Fibroblast of skin of left biceps (primary cell): Measurements from ENCODE around the gene LDLRAD4.
"Not testable (repeated sequence)": the region's sequence is repeated elsewhere in the genome, so short reads cannot be mapped to it uniquely, and the experiment has no call there.

ENCODE experiments used
- DNase-seq, 2 experiments: peaks; one replicate each; pipeline ENCODE4 v3.0.0-alpha.2; 2013; ENCODE audit warnings: low read depth in 2 of 2

LDLRAD4 gene

GRCh38 chr18:13246591-13246990, 28.0 kb downstream of the LDLRAD4 start:
- no peak for DNase-seq

DNA sequence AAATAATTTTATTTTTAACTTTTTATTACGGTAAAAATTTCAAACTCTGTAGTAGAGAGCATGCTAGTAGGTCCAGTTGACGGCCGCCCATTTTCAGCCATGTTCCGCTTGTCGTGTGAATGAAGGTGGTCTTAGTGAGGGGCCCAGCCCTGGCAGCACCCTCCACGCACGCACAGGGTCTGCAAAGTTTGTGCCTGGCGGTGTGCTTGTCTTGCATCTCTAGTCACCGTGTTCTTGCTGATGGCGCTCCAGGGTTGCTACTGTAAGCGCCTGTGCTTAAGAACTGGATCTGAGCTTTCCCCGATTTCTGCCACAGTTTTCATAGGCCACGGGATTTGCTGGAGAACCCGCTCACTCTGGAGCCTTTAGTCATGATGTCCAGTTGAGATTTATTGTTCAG, 28.9 kb downstream of the LDLRAD4 start:
- DNase-seq = no peak

DNA sequence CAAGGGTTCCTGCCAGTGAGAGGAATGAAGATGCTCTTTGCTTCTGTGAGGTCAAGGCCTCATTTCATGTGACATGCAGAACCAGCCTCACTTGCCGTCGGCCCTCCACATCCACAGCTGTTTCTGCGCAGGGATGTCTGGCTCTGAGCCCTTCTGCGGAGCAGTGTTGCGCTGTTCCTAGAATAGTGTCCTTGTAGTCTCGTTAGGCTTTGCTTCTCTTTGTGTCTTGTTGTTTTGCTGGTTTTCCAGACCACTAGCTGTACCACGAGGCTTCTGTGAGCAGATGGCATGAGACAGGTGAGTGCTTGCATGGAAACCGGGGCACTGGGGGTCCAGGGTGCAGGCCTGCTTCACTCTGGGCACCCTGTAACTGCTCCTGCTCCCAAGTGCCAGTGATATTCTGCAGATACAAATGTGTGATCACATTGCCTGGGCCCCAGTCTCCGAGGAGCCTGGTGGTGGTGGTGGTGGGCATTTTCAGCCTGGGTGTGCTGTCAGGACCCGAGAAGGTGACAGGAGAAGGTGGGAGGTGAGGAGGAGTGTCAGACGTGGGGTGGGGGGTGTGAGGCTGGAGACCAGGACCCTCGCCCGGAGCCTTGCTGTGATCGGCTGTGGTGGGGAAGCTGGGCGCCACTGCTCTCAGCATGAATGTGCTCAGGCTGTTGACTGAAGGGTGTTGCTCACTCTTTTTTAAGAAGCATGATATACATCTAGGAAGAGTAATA, 34.3 kb downstream of the LDLRAD4 start:
- no peak for DNase-seq

DNA sequence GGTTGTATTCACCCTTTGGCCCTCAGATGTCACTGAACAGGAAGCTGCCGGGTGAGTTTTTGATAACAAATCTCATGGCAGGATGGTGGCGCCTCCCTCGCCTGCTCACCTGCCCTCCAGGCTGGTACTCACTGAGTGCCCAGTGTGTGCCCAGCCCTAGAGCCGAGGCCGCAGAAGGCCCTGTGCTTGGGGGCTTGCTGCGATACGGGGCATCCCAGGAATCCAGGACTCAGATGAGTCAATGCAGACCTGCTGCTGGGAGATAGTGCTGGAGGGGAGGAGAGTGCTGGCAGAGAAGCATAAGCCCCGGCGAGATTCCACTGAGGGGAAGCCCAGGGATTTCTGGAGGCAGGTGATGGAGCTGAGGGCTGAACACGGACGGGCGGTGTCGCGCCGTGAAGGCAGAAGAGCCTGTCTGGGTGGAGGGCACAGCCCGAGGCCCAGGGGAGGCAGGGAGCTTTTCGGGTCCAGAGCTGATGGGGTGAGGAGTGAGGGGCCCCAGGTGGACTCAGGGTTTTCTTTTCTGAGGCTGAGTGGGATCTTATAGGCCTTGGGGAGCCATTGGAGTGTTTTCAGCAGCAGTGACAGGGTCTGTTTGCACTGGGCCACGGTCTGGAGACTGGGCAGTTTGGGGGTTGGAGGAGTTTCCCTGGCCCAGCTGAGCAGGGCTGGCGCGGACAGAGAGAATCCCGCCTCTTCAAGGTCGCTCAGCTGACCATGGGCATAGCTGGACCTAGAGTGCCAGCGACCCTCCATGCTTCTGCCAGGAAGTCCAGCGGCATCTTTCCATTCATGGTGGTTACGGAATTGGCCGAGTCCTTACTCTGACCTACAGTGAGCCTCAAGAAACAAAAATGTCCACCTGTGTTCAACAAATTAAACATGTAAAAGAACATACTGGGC, 35.5 kb downstream of the LDLRAD4 start:
- DNase-seq = no peak

- no peak for DNase-seq
These were observed 36.7 kb downstream of the LDLRAD4 start for GRCh38 chr18:13254971-13255927.

DNA sequence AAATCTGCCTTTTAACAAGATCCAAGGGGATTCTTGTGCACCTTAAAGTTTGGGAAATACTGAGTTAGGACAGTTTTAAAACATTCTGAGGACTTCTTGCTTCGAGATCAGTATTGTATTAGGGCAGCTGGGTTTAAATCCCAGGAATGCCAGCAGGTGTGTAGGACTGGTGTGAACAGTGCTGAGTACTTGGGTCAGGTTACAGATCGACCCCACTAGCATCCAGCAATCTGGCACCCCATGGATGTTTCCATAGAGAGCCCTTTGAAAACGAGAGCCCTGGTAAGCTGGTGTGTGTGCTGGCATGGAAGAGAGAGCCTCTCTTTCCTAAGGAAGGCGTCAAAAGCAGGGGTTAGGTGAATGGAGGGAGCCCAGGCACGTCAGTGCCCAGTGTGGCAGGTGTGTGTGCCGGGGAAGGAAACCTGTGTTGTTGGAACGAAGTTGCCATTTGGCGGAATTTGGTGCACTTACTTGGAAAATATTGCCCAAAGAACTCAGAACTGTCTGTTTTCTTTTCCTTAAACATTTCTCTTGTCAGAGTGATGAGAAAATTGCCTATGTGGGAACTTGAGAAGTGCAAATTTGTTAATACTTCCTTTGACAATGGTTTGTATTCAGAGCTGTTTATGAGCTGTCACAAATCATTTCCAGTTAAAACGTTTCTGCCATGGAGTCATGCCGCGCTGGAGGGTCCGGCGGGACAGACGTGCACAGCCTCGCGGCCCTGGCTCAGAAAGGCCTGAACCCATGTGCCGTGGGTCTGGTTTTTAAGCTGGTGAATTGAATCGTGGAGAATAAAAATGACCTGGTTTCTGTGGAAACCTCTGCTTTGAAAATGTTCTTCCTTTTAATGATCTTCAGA, 38.1 kb downstream of the LDLRAD4 start:
- DNase-seq = no peak

DNA sequence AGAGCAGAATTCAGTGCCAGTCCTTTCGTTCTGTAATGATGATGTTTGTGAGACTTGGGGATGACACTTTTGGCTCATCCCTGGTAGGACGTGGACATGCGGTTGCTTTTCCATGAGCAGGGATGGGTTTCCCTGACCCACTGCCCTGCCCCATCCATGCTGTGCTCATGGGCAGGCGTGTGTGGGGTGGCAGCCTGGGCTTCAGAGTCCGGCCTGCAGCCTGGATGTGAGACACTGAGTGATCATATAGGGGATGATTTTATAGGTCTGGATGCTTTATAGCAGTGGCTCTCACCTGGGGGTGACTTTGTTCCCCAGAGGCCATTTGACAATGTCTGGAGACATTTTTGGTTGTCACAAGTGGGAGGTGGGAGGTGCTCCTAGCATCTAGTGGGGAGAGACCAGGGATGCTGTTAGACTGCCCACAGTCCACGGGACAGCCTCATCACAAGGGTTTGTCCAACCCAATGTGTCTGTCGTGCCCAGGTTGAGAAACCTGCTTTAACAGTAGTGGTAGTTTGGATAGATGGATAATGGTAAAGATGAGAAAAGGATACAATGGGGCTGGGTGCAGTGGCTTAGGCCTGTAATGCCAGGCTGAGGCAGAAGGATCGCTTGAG, 38.9 kb downstream of the LDLRAD4 start:
- no peak for DNase-seq

GRCh38 chr18:13258921-13259320, 40.4 kb downstream of the LDLRAD4 start:
- DNase-seq = no peak

DNA sequence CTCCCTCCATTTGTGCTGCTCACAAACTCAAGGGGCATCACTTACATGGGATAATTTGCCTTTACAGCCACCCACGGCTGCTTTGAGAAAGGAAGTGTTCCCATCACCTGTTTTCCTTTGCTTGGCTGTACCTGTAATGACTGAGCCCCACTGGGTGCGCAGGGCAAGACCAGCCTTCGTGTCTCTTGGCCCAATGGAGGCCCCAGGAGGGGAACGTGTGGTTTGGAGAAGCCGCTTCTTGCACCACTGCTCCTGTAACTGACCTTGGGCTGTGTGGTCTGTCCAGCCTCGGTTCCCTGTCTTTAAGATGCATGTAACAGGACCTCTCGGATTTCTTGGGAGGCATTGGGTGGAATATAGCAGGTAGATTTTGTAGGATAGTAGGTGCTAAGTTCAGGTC, 41.1 kb downstream of the LDLRAD4 start:
- DNase-seq = no peak

DNA sequence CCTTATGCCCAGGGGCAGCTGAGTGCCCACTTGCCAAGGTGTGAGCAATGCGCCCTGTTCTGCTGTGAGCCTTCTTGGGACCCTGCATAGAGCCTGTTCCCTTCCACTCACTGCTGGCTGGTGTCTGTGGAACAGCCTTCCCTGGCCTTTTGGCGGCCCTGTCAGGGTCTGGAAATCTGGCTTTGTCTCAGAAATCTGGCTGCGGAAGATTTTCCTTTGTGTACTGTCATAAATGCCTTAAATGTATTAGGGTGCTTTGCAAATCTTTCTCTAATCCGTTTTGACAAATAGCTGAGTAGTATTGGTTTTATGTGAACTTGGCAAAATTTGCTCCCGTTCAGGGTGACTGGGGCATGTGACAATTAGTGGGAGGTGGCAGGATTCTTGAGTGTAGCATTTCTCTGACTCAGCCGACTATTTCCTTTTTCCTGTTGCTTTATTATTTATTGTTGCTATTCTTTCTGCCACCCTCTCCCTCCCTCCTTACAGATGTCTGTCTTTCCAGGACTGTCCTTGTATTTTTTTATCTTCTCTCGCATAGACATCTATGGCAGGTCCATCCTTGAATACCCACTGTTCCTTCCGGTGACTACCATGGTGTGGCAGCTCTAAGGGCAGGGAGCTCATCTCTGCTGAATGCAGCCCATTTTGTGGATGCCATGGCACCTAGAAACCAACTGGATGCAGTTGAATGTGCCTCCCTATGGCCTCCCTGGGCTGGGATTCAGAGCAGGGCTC, 41.8 kb downstream of the LDLRAD4 start:
- DNase-seq = no peak

DNA sequence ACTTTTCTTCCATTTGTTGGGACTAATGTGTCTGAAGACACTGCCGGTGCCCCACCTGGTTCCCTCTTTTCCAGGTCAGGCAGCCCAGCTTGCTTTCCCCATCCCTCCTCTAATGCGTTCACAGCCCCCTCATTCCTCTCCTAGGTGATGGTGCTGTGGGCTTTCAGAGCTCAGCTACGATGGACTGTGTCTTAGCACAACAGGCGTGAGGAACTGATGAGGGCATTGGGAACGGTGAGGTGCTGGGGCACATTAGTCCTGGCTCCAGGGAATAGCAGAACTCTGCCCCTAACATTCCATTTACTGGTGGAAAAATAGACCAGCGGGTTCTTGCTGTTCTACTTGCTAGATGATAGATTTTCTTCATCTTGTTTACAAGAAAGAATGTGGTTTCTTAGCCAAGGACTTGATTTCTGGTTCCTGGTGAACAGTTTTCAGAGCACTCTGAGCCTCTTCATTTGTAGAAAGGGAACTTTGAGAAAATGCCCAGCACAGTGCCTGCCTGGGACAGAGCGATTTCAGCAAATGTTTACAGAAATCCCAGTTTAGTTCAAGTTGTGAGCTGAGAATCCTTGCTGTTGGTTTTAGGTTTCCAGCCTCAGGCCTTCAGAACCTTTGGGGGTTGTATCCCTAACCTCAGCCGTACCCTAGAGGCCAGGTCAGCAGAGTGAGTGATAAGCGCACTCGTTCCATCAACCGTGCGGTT, 42.5 kb downstream of the LDLRAD4 start:
- no peak for DNase-seq

DNA sequence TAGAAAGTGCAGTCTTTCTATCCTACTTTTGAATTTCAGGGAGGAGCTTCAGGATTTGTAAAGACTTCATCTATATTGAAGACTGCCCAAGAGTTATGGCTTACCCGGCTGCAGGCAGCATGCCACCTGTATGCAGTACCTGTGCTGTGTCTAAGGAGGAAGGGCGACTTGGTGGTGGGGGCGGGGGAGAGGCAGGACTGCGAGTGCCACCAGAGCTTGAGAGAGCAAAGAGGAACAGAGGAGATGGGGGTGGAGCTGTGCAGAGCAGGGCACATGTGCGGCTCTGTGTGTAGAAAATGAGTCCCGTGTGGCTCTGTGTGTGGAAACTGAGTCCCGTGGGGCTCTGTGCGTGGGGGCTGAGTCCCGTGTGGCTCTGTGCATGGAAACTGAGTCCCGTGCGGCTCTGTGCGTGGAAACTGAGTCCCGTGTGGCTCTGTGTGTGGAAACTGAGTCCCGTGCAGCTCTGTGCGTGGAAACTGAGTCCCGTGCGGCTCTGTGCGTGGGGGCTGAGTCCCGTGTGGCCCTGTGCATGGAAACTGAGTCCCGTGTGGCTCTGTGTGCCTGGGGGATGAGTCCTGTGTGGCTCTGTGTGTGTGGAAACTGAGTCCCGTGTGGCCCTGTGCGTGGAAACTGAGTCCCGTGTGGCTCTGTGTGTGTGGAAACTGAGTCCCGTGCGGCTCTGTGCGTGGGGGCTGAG, 43.2 kb downstream of the LDLRAD4 start:
- DNase-seq = no peak

DNA sequence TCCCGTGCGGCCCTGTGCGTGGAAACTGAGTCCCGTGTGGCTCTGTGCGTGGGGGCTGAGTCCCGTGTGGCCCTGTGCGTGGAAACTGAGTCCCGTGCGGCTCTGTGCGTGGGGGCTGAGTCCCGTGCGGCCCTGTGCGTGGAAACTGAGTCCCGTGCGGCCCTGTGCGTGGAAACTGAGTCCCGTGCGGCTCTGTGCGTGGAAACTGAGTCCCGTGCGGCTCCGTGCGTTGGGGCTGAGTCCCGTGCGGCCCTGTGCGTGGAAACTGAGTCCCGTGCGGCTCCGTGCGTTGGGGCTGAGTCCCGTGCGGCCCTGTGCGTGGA, 43.8 kb downstream of the LDLRAD4 start:
- not testable (repeated sequence) for DNase-seq

DNA sequence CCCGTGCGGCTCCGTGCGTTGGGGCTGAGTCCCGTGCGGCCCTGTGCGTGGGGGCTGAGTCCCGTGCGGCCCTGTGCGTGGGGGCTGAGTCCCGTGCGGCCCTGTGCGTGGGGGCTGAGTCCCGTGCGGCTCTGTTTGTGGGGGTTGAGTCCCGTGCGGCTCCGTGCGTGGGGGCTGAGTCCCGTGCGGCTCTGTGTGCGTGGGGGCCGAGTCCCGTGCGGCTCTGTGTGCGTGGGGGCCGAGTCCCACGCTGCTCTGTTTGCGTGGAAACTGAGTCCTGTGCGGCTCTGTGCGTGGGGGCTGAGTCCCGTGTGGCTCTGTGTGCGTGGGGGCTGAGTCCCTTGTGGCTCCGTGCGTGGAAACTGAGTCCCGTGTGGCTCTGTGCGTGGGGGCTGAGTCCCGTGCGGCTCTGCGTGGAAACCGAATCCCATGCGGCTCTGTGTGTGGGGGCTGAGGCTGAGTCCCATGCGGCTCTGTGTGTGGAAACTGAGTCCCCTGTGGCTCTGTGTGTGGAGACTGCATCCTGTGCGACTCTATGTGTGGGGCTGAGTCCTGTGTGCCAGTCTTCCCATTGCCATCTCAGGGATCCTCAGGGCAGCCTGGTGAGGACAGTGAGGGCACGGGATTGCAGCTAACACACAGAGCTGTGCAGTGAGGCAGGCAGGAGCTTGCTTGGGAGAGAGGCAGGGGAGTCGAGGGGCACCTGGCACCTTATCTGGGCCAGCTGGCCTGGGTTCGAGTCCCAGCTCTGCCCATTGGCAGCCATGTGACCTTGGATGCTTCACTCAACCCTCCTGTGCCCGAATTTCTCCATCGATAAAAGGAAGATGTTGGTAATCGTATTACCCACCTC, 44.5 kb downstream of the LDLRAD4 start:
- no peak for DNase-seq

- no peak for DNase-seq
These were observed 45.8 kb downstream of the LDLRAD4 start for GRCh38 chr18:13264091-13265007.

GRCh38 chr18:13265008-13265910, 46.7 kb downstream of the LDLRAD4 start:
- DNase-seq = no peak
